ENCODE results near the gene NUMB.
"Not testable (repeated sequence)": the region's sequence is repeated elsewhere in the genome, so short reads cannot be mapped to it uniquely, and the experiment has no call there.

NUMB gene

GRCh38 chr14:73406248-73406647, 52.1 kb downstream of the NUMB start:
- not testable (repeated sequence) for DNase-seq

GRCh38 chr14:73403181-73403752, 55.1 kb downstream of the NUMB start:
- DNase-seq = no peak

- no peak for DNase-seq
These were observed 55.8 kb downstream of the NUMB start for GRCh38 chr14:73402579-73402978.

DNA sequence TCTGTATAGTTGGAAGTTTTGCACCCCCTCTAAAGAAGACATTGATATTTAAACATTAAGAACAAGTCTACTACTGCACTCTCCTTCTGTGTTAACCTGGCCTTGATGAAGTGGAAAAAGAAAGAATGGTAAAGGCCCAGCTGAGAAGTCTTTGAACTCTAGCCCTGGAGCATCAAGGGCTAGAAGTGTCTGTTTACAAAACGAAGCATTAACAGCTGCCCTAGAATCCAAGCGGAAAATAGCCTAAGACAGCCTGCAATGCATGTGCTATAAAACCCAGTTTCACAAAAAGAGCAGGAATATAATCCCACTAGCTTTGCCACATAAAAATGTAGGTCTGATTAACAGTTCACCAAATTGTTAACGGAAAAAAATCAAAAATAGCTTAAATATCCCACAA, 60.5 kb downstream of the NUMB start:
- DNase-seq = no peak

- no peak for DNase-seq
These were observed 64.0 kb downstream of the NUMB start for GRCh38 chr14:73394317-73394716.

DNA sequence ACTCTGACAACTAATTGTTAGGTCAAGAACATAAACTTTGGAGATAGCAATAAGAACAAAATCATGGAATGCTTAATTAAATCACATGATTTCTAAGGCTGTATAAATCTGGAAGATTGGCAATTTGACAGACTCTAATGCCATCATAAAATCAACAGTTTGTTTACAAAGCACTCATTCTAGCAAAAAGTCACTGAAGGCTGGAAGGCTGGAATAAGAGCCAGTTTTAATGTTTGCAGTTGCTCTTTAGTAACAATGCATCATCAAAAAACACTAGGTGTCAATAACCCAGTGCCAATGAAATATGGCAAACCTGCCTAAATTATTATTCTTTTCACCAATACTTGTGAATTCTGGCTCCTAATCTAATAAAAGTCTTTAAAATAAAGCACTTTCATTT, 65.0 kb downstream of the NUMB start:
- DNase-seq = no peak

- no peak for DNase-seq
These were observed 65.8 kb downstream of the NUMB start for GRCh38 chr14:73392329-73393257.

DNA sequence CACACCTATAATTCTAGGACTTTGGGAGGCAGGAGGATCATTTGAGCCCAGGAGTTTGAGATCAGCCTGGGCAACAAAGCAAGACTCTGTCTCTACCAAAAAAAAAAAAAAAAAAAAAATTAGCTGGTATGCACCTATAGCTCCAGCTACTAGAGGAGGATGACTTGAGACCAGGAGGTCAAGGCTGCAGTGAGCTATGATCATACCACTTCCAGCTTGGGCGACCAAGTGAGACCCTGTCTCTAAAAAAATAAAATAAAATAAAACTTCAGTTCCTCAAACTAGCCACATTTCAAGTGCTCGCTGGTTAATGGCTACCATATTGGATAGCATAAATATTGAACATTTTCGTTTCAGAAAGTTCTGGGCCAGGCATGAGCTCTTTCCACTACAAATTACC, 70.5 kb downstream of the NUMB start:
- DNase-seq = not testable (repeated sequence)

DNA sequence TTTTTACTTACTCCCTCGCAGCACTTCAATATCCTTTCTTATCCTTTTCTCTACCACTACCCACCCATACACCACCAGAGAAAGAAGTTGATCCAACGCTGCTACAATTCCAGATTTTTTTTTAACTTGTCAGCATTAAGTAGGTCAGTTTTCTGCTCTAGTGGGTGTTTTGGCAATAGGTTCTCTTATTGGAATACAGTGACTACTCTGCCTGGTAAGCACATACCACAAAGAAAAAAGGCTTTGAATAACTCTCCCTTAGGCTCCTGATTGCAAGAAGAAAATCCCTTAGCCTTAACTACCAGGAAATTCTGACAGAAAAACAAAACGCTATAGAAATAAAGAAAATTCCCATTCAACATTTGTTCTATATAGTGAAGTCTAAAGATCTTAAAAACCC, 72.0 kb downstream of the NUMB start:
- no peak for DNase-seq

DNA sequence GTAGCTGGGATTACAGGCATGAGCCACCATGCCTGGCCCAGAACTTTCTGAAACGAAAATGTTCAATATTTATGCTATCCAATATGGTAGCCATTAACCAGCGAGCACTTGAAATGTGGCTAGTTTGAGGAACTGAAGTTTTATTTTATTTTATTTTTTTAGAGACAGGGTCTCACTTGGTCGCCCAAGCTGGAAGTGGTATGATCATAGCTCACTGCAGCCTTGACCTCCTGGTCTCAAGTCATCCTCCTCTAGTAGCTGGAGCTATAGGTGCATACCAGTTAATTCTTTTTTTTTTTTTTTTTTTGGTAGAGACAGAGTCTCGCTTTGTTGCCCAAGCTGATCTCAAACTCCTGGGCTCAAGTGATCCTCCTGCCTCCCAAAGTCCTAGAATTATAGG, 73.3 kb downstream of the NUMB start:
- DNase-seq = not testable (repeated sequence)

DNA sequence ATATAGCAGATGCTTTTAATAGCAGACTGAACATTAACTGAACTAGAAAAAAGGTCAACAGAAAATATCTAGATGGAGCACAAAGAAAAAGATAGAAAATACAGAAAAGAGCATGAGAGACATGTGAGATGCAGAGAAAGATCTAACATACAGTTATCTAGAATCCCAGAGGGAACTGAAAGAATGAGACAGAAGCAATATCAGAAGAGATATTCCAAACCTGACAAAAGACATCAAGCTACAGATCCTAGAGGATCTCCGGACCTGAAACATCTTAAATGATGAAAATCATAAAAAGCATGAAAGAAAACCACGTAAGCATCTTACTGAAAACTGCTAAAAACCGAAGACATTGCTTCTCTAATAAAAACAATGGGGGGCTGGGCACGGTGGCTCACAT, 75.0 kb downstream of the NUMB start:
- DNase-seq = no peak

DNA sequence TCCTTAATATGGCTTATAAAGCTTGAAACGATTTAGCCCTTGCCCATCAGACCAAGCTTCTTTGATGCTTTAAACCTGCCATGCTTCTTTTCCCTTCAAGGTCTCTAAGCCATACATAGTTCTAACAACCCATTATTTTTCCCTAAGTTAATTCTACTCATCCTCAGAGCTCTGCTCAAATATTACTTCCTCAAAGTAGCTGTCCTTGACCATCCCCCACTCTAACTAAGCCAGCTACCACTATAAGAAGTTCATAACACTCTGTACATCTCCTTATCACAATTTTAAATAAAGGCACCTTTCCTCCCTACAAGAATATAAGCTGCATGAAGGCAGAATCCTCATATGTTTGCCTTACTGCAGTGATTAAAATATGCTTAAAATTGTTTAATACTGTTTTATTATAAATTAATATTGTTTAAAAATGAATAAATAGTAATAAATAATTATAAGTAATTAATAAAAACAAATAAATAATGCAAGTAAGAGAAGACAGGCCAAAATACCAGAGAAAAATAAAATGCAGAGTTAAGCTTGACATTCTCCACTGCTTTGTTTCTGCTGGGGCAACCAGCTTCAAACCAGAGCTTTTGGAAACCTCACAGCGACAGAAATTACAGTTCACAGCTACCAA, 76.8 kb downstream of the NUMB start:
- no peak for DNase-seq

GRCh38 chr14:73376585-73376984, 81.8 kb downstream of the NUMB start:
- no peak for DNase-seq

- DNase-seq = no peak
These were observed 82.5 kb downstream of the NUMB start for GRCh38 chr14:73375861-73376260.

DNA sequence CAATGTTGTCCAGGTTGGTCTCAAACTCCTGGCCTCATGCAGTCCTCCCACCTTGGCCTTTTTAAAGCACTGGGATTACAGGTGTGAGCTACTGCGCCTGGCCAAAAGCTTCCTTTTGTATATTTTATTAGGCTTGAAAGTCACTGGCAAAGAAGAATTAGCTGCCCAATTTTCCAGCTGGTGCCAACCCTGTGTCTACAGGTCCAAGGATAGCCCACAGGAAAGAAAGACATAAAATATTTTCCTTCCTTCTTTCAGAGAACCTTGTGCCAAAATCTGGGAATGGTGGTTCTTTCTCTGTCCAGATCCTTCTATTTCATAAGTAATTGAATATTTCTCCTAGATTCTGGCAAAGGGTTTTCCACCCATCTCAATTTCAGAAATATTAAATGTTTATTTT, 84.1 kb downstream of the NUMB start:
- DNase-seq = no peak

DNA sequence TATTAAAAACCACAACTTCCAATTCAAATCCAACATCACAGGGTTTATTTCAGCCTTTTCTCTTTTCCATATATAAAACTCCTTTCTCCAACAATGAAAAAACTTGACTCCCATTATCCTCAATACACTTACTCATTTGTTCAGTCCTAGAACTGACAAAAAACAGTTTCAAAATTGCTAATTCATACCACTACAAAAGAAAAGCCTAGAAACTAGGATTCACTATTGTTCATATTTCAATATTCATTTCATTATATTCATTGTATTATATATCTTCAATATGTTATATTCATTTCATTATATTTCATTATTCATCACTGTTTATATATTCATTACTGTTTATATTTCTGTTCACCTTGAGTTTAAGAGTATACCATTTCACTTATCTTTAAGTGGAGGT, 85.8 kb downstream of the NUMB start:
- DNase-seq = no peak

DNA sequence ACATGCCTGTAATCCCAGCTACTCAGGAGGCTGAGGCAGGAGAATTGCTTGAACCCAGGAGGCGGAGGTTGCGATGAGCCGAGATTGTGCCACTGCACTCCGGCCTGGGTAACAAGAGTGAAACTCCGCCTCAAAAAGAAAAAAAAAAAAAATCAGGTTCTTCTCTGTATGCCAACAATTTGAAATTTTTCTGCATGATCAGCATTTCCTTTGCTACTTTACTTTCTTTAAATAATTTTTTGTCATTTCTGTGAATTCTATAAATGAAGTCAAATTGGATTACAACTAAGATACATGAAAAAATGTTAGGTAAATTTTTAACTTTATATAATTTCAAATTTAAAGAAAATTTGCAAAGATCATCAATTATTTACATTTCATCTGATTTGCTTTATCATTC, 87.8 kb downstream of the NUMB start:
- DNase-seq = no peak

DNA sequence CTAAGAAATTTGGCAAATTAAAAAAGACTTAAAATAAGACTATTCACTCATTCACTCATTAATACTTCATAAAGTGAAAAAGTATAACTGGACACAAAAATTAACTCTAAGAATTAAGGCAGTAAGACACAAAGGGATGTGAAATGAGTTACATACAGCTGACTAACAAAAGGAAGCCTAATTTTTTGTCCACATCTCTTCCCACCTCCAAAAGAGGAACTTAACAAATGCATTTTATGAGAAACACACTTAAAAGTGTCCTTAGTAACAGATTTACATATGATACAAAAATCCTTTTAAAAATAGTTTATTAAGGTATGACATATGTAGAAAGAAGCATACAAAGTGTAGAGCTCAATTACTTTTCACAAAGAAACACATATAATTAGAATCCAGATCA, 88.9 kb downstream of the NUMB start:
- DNase-seq = no peak

DNA sequence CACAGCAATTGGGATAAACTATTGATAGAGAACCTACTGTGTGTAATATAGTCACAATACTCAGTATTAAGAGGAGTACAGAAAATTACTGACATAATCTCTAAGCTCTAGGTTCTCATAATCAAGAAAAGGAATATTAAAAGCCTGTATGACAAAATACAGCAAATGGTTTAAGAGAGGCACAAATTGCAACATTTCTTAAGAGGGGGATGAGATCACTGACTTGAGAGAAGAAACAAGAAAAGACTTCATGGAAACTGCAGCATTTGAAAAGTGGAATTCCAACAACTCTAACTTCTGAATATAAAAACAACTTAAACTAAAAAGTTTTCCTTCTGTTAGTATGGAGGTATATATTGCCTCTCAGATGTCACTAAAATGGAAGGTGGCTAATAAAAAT, 89.7 kb downstream of the NUMB start:
- DNase-seq = no peak

DNA sequence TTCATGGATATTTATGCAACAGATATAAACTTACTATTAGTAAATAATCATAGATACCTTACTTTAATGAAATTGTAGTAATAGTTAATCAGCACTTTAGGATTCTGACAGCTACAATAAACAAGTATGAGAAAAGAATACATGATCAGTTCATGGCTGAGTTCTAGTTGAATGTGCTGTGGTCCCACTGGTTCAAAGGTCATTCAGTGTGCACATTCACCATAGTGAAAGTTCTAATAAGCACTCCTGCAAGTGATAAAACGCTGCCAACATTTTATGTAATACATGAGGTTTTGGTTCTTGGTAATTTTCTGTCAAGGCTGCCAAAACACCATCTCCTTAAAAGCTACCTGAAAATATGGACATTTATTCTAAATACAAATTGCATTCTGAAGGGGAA, 92.6 kb downstream of the NUMB start:
- no peak for DNase-seq

- no peak for DNase-seq
These were observed 93.8 kb downstream of the NUMB start for GRCh38 chr14:73364559-73364958.

DNA sequence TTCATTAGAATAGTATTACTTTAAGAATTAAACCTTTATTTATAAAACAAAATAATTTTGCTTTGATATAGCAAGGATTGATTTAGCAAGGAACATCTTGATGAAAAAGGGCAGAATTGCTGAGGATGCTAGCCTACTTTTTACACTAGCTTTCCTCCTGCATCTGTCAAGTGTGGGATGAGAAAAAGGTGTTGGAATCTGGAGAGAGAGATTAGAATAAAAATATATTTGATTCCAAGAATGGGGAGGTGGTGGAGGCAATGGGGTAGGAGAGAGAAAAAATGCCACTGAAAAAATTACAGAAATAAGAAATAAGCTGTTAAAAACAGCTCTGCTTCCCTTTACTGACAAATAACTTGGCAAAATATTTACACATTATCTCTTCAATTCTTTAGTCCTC, 98.9 kb downstream of the NUMB start:
- no peak for DNase-seq

GRCh38 chr14:73358187-73358586, 100.2 kb downstream of the NUMB start:
- DNase-seq = no peak

DNA sequence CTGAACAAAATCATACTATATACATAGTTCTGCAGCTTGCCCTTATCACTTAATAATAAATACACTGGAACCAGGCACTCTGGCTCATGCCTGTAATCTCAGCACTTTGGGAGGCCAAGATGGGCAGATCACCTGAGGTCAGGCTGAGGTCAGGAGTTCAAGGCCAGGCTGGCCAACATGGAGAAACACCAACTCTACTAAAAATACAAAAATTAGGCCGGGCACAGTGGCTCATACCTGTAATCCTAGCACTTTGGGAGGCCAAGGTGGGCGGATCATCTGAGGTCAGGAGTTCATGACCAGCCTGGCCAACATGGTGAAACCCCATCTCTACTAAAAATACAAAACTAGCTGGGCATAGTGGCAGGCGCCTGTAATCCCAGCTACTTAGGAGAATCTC, 109.3 kb downstream of the NUMB start:
- not testable (repeated sequence) for DNase-seq
